ENCODE results near the gene KCNT1.

DNA sequence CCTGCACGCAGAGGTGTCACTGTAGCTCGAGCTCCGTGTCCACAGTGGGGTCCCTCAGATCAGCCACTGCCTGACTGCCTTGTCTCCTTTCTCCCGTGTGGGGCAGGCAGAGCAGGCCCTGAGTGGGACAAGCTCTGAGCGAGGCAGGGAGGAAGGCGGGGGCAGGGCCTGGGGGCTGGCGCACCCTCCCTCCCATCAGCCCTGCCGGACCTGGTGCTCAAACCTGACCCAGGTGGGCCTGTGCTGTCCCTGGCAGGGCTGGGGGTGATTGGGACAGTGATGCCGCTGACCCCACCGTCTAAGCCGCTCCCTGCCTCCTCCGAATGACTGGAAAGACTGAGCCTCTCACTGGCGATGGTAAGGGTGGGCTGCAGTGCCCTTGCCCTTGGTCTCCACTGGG, 60.9 kb downstream of the KCNT1 start:
- TF ChIP-seq, protein P1, sequence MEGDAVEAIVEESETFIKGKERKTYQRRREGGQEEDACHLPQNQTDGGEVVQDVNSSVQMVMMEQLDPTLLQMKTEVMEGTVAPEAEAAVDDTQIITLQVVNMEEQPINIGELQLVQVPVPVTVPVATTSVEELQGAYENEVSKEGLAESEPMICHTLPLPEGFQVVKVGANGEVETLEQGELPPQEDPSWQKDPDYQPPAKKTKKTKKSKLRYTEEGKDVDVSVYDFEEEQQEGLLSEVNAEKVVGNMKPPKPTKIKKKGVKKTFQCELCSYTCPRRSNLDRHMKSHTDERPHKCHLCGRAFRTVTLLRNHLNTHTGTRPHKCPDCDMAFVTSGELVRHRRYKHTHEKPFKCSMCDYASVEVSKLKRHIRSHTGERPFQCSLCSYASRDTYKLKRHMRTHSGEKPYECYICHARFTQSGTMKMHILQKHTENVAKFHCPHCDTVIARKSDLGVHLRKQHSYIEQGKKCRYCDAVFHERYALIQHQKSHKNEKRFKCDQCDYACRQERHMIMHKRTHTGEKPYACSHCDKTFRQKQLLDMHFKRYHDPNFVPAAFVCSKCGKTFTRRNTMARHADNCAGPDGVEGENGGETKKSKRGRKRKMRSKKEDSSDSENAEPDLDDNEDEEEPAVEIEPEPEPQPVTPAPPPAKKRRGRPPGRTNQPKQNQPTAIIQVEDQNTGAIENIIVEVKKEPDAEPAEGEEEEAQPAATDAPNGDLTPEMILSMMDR (IDR thresholded peaks at IDR 0.05; ENCODE audit: low read depth, low read length) = no peak
- no peak for TF ChIP-seq EZH2phosphoT487 (IDR thresholded peaks at IDR 0.05; ENCODE audit: low read depth)

Measured in OCI-LY3 (cell line).